Fibroblast of peridontal ligament (primary cell): ENCODE measurements around the gene LHPP.

Experiments used
- DNase-seq: peaks from one replicate; pipeline ENCODE4 v3.0.0-alpha.2; 2010; ENCODE audit errors: extremely low read depth

The LHPP gene

DNA sequence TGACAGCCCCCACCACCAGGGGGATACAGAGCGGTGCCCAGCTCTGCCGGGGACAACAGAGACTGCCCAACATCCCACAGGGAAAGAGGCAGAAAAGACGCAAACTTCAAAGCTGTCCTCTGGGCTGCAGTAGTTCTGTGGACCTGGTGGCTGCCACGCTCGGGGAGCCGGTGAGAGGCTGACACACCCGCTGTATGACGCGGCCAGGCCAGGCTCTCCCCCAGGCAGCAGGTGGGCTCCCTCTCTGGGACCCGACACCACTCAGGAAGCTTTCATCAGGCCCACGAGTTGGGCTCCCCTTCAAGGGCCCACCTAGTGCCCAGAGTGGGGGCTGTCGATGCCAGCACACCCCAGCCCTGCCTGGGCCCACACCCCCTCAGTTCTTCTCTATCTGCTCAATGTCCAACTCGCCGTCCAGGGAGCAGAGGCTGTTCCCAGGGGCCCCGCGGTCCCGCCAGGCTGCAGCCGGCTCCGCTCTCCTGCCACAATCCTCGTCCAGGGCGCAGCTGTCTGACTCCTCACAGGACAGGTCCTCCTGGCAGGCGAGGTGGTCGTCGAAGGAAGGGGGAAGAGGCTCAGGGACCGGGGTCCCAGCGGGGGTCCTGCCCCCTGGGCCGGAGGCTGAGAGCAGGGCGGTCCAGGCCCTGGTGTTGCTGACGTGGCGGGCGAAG, 161.4 kb downstream of the LHPP start:
- DNase-seq: no peak

DNA sequence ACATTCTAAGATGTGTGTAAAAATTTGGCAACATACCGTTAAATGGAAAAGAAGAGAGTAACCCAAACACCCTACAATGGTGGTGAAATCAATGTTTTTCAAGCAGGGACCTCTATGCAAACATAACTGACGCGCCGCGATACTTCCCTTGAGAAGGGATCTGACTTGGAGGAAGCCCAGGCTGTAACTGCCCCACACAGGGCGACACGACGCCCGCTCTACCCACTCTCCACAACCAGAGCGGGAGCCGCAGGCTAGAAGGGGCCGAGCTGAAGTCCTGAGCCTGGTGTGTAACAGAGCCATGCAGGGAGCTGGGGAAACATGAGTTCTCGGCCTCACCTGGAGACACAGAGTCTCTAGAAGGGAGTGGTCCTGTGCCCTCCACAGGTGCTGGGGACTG, 162.4 kb downstream of the LHPP start:
- no peak for DNase-seq

DNA sequence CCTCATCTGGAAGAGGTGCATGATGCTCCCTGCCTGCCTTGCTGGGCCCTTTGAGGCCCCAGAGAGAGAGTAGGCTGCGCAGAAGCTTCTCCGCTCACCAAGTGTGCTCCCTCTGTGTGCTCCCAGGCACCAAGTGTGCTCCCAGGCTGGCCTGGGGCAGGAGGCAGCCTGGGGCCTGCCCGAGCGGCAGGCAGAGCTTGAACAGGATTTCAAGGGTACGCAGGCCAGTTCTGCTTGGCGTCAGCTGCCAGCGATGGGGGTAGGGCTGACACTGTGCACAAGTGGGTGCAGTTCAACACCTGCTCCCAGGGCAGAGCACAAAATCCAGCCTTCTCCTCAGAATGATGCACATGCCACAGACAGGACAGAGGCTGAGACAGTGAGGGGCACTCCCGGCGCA, 162.8 kb downstream of the LHPP start:
- DNase-seq: no peak

DNA sequence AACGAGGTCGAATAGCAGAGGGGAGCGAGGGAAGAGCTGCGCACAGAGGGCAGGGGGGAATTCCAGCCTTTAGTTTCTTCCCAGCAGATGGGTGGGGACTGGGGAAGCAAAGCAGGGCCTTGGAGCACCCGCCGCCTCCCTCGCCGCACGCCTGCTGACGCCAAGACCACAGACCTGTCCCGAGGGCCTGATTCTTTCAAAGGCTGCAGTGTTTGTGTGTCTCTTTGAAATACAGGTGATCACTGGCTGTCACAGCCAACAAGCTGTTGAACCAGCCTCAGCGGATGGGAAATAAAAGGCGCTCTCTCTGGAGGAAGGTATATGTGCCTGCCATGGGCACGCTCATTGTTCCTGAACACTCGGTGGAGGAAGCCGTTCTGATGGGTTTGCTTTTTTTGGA, 163.3 kb downstream of the LHPP start:
- no peak for DNase-seq

DNA sequence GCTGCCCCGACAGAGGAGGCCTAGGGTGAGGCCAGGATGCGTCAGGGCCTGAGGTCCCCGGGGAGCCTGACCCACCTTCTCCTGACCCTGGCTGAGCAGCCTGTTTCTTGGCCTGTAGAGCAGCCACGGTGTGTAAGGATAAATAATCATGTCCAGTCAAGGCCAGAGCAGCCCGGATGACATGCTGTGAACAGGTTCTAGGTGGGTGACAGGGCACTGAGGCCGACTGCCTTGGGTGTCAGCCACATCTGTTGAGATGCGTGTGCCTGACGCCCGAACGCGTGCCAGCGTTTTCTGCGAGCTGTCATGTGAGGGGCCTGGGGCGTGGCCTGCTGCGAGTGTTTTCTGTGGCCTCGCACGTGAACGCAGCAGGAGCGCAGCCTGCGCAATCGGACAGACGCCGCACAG, 164.2 kb downstream of the LHPP start:
- DNase-seq: no peak

DNA sequence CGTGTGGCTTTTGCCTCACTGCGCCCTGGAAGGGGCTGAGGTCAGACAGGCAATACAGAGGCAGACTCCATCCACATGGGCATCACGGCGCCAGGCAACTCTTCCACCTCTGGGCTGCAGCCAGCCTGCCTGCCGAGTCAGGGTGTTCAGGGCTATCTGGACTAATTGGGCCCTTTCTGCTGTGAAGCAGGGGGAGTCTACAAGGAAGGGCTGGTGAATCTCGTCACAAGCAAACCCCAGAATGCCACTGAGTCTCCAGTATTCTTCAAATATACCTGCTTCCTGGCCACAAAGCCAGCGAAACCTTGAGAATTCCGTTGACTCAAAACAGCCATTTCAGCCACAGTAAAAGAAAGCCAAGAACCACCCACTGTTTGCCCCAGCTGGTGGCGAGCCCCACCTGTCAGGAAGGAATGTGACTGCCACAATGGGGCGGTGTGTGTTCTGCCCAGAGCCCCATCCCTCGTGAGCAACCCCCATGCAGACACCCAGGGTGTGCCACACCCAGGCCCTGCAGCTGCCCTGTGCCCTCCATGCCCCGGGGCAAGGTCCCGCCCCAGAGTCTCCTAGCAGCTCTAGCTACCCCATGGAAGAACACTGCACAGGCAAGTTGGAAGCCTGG, 165.2 kb downstream of the LHPP start:
- DNase-seq: no peak

DNA sequence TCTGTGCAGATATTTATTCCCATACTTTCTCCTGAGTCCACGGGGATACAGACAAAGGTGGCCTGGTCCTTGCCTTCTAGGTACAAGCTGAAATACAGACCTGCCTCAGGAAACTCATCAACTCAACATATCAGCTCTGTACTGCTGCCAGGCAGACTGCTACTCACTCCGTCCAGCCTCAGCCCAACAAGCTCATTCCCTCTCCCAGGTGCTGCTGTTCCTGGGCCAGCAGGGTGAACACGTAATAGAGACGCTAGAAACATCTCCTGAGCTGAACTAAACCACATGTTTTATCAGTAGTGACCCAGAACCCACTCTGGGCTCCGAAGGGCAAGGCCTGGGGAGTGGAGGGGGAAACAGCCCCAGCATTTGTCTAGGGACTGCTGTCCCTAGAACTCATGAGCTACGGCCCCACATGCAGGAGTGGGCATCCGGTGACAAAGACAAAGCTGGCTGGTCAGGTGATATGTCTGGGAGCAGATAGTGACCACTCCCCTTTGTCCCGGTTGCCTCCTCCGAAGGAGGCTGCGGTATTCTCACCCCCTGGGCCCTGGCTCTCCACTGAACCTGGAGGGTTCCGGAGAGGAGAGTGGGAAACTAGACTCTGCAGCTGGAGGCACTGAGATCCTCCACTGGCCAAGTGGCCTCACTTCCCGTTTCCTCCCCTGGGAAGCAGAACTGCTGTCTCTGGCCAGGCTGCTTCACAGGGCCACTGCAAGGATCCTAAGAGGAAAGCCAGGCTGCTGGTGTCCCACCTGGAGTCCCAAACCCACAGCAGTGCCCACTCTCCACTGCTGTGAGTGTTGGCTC, 166.4 kb downstream of the LHPP start:
- DNase-seq: no peak

DNA sequence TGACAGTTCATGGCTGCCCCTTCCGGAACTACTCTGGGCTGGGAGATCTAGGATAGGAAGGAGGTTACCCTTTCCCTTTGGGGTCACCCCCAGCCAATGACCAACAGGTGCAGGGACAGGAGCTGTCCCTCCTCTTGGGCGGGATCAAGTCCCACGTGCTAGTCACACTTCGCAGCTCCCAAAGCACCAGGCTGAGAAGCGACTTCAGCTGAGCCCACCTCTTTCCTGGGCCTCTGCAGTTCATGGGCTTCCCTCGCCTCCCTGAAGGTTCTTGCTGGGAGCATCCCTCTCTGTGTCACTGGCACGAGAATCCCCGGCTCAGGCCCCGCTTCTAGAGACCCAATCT, 167.0 kb downstream of the LHPP start:
- DNase-seq: no peak

DNA sequence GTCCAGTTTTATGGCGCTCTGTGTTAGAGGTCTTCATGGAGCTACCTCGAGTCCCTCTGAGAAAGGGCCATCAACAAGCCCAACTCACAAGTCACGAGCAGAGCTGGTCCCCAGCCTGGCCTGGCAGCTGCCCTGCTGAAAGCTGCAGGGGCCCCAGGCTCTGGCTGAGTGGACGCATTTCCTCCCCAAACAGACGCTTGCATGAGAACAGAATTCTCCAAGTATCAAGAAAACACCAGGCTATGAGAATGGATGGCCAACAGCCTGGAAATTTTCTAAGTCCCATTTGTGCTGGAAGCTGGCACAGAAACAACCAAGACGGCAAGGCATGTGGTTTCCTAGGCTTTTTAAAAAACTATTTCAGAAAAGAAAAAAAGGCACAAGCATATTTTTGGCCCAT, 167.8 kb downstream of the LHPP start:
- peak; percentile 27 for DNase-seq

DNA sequence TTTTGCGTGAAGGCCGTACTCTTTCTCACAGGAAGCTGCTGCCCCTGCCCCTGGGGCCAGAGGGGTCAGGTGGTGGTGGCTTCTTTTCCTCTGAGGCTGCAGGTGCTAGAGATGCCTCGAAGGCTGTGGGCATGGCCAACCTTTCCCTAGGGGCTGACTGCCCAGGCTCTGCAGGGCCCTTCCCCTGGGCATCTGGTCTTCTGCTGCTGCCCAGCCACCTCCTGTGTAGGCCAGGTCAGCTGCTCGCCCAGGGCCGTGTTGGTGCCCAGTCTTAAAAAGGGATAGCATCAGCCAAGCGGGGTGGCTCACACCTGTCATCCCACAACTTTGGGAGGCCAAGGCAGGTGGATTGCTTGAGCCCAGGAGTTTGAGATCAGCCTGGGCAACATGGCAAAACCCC, 168.2 kb downstream of the LHPP start:
- DNase-seq: no peak

DNA sequence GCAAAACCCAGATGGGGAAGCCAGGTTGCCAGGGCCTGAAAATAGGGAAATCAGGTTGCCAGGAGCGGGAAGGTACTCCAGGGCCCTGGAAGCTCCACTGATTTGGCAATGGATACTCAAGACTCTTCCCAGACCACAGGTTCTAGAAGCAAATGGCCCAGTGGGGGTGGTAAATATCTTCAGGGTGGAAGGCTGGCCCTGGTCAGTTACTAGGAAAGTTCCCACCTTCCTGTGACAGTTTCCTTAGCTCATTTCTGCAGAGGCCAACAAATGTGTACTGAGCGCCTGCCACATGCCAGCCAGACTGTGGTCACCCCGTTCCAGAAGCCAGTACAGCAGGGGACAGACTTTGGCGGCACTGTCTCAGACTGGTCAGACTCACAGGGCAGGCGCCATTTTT, 168.9 kb downstream of the LHPP start:
- no peak for DNase-seq

DNA sequence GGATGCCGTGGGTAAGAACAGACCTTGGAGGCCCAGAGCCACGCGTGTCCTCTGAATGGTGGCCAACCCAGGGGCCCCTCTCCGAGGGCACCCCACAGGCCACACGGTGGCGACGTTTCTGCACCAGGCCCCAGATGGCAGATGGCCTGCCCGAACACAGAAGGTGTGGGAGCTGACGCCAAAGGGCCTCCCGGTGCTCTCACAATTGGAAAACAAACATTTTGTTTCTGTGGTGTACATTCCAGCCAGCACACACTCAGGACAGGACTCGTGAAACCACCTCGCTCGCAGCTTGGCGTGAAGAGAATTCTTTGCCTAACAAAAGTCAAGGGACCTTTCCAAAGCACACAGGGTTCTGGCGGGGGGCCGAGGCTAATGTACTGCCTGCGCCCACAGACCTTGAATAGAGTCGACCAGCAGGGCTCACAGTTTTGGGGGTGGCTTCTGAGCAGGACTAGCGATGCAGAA, 170.5 kb downstream of the LHPP start:
- DNase-seq: no peak

DNA sequence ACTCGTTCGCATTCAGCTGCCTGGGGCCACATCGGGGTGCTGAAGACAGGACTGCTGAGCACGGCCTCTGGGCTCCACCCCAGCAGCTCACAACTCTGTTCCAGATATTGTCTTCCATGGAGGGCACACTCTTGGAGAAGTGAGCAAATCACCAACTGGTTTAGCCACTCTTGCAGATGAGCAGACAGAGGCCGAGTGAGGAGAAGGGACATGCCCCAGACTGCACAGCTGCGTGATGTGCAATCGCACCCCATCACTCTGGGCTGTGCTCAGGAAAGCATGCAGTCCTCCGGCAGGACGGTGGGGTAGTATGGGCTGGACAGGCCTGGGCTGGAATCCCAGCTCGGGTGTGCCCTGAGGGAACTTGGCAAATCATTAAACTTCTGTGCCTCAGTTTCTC, 170.9 kb downstream of the LHPP start:
- DNase-seq: no peak

DNA sequence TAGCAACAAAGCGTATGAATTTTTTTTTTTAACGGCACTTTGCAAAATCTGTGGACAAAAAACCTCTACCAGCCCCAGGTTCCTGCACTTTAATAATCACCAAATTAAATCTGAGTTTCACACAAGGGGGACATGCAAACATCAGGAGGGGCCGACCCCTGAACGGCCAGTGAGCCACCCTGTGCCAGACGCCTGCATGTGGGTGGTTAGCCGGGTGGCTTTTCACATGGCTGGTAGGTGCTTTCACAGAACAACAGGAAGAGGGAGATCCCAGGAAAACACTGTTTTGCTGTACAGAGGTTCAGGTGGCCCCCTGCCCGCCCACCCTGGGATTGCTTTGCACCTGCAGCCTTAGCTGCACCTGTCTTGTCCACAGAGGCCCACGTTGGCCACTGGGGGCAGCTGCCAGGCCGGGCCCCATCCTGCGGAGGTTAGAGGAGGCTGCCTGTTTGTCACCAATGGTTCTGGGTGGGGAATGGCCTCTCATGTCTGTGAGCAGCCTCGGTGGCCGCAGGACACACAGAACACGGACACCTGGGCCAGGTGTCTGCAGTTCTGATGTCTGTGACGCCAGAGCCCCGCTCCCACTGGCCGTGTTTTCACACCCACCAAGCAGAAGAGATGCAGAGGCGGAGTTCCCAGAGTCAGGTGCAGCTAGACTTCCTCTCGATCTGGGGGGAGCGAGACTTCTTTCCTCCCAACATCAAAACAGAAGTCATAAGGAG, 174.8 kb downstream of the LHPP start:
- no peak for DNase-seq

DNA sequence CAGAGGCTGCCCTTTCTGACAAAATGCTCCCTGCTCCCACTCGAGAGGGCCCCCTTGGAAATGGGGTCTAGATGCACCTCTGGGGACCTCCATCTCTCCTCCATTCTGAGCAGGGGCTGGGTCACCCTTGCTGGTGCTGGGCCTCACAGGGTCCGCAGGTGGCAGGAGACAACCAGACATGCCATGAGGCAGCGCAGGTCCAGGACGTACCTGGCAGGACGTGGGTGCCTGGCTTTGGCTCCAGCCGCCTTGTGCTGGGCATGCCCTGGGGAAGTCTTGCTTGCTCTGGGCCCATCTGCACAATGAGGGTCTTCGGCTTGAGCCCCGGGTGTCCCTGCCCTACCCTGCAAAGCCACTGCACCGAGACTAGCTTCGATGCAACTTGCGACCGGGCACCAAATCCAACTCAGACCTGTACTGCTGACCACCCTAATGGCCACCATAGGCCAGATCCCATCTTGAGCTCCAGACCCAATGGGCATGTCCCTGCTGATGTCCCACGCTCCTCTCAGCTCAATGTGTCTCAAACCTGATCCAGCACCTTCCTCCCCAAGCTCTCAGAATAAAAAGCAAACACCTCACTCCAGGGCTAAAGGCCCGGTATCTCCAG, 175.6 kb downstream of the LHPP start:
- DNase-seq: no peak

DNA sequence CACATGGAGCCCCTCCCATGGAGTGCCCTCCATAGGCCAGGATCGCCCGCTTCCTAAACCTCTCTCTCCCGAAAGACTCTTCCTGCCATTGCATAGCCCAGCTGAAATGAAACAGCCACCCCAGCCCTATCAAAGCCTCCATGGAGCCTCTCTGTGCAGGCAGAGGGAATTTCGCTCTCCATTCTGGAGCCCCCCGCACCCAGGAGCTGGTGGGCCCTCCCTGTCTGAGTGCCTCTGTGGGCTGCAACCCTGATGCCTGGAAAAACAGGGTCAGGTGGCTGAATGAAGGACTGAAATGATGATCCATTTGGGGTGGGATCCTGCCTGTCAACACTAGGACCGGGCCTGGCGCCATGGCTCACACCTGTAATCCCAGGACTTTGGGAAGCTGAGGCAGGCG, 176.1 kb downstream of the LHPP start:
- DNase-seq: no peak

DNA sequence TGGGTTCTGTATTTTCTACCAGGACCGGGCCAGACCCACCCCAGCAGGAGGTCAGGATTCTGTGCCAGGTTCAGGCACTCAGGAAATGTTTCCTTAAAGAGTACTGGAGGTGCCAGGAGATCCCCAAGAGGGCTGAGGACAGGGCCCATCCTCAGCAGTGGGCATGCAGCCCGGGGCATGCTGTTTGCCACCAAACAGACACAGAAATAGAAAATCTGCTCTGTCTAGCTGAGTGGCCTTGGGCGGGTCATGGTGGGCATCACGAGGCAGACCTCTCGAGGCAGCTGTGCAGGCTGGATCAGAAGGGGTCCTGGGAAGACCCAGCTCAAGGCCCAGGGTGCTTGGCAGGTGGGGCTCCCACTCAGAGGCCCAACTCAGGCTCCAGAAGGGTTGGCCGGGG, 177.6 kb downstream of the LHPP start:
- no peak for DNase-seq

DNA sequence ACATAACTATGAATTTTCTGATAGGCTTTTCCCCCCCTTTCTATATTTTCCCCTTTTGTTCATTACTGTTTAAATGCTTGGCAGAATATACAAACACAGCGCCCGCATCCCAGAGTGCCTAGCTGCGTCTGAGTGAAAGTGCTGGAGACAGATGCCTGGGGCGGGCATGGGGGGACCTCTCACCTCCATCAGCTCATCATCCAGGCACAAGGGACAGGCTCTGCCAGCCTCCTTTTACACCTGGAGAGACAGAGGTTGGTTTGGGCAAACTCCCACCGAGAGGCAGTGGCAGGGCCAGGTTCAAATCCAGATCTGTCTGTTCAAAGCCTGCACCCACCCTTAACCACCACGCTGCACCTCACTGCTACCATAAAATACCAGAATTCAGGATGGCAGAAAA, 178.0 kb downstream of the LHPP start:
- DNase-seq: no peak

DNA sequence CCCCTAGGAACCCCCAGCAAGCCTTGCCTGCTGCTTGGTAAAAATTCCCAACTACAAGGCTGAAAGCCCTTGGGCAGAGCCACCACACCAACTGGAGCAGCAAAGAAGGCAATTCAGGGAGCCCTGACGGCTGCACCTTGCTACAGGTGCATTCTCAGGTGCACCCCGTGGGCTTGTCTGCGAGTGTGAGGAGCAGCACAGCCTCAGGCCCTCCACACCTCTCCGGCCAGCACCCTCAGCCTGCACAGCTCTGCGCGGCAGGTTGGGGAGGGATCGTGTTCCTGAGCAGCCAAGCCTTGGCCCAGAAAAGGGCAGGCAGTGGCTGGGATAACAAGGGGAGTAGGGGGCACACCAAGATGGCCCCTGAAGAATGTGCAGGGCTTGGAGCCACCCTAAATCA, 178.4 kb downstream of the LHPP start:
- no peak for DNase-seq

DNA sequence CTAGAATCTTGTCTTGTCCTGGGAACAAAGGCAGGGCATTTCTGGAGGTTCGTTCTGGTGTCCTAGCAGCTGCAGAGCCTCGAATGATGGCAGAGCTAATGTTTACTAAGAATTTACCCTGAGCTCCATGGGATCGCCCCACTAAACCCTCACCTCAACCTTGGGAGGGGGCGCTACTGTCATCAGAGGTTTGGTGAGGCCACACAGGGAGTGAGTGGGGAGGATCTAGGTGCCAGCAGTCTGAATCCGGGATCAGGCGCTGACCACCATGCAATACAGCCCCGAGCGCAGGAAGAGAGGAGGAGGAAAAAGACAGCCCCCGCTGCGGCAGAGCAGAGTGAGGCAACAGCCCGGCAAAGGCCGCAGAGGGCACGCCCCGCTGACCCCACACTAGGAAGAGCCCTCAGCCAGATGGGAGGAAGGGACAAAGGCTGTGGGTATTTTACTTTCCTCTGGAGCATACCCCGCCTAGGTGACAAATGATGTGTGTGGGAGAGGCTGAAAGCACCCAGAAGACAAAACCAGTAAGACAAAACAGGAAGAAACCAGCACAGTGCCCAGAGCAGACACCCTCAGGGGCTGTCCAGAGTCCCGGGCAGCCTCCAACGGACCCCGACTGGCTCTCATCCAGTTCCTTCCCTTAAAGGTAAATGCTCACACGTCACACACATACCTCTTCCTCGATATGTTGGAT, 179.1 kb downstream of the LHPP start:
- no peak for DNase-seq

DNA sequence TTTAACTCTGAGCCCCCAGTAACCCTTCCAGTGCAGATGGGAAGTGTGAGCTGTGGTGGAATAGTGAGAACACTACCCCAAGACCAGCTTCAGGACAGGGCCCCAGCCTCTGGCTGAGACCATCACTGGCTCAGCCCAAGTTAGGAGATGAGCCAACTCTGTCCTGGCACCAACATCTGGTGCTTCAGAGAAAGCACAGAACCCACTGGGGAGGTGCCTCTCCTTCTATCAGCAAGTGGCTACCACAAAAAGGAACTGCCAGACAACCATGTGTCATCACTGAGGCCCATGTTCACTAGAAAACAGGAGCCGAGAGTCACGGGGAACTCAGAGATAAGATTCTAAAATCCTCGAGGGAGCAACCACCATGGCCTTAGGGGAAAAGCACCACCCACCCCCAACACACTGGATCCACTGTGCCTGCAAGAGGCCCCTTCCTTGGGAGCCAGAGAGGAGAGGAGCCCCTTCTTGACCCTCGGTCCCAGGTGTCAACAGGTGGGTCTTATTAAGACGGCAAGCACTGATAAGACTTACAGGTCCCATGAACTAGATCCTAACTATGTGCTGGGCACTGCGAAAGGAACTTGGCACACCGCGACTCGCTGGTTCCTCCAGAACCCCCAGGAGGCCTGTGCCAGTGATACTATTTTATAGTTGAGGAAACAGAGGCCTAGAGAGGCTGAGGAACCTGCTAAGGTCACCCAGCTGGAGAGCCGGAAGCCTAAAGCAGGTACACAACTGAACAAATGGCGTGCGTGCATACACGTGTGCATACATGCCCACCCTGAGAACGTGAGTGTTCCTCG, 179.9 kb downstream of the LHPP start:
- peak; percentile 51 for DNase-seq
